DOHH2 (cell line): ENCODE results near the gene MYO10.
"Not testable (repeated sequence)": the region's sequence is repeated elsewhere in the genome, so short reads cannot be mapped to it uniquely, and the experiment has no call there.

ENCODE experiments used
- H3F3A ChIP-seq: fragments of 200-600 bp; sonication (generic), shearing (Covaris generic); 2 replicates; pipeline ENCODE4 v1.6.0; 2016; ENCODE audit warnings: antibody characterized with exemption, mild to moderate bottlenecking; ENCODE audit not compliant: control insufficient read depth, insufficient read depth
- H3K27ac ChIP-seq: fragments of 200-600 bp; sonication (generic); 2 replicates; pipeline ENCODE4 v1.5.1; 2014; ENCODE audit warnings: low read depth, mild to moderate bottlenecking, low read length, moderate library complexity
- H3K27me3 ChIP-seq: fragments of 200-600 bp; sonication (generic); 2 replicates; pipeline ENCODE4 v1.6.1; 2014; ENCODE audit warnings: mild to moderate bottlenecking, low read length, mixed read lengths; ENCODE audit not compliant: control insufficient read depth
- H3K36me3 ChIP-seq: fragments of 200-600 bp; sonication (generic); 2 replicates; pipeline ENCODE4 v1.6.1; 2014; ENCODE audit warnings: mild to moderate bottlenecking, low read length, moderate library complexity, mixed read lengths; ENCODE audit not compliant: control insufficient read depth
- H3K4me1 ChIP-seq: fragments of 200-600 bp; sonication (generic); 2 replicates; pipeline ENCODE4 v1.6.1; 2014; ENCODE audit warnings: mild to moderate bottlenecking, low read length, mixed read lengths; ENCODE audit not compliant: control insufficient read depth
- H3K4me2 ChIP-seq: fragments of 200-600 bp; sonication (generic); 2 replicates; pipeline ENCODE4 v1.6.0; 2014; ENCODE audit warnings: mild to moderate bottlenecking, low read length, moderate library complexity
- H3K4me3 ChIP-seq: fragments of 200-600 bp; sonication (generic); 2 replicates; pipeline ENCODE4 v1.5.1; 2014; ENCODE audit warnings: mild to moderate bottlenecking, low read length, mixed read lengths
- H3K79me2 ChIP-seq: fragments of 200-600 bp; sonication (generic); 2 replicates; pipeline ENCODE4 v1.6.1; 2014; ENCODE audit warnings: mild to moderate bottlenecking, low read length, mixed read lengths; ENCODE audit not compliant: control insufficient read depth
- H3K9me2 ChIP-seq: fragments of 200-600 bp; sonication (generic); replicated peaks from 2 replicates; pipeline ENCODE4 v1.6.1; 2014; ENCODE audit warnings: mild to moderate bottlenecking, low read length, mixed read lengths; ENCODE audit not compliant: control insufficient read depth
- H3K9me3 ChIP-seq: fragments of 200-600 bp; sonication (generic); 2 replicates; pipeline ENCODE4 v1.6.1; 2014; ENCODE audit warnings: antibody characterized with exemption, low read length, mixed read lengths; ENCODE audit not compliant: control insufficient read depth, insufficient read depth
- H4K20me1 ChIP-seq: fragments of 200-600 bp; sonication (generic); 2 replicates; pipeline ENCODE4 v1.6.0; 2014; ENCODE audit warnings: low read depth, mild to moderate bottlenecking, antibody characterized with exemption, low read length, moderate library complexity; ENCODE audit not compliant: control insufficient read depth, insufficient read depth
- CTCF ChIP-seq: fragments of 200-600 bp; sonication (generic); IDR thresholded peaks from one replicate; pipeline ENCODE4 v1.5.1; 2014; ENCODE audit warnings: antibody characterized with exemption, mild to moderate bottlenecking, low read depth, low read length; ENCODE audit not compliant: poor library complexity, severe bottlenecking
- EZH2phosphoT487 ChIP-seq: fragments of 200-600 bp; sonication (generic); IDR thresholded peaks from 2 replicates; pipeline ENCODE4 v1.6.1; 2017; ENCODE audit warnings: borderline replicate concordance, mild to moderate bottlenecking, antibody characterized with exemption, low read length, moderate library complexity, mixed read lengths

The MYO10 gene

GRCh38 chr5:16656561-16657191, 279.4 kb downstream of the MYO10 start:
- no peaks in the 10 kb centered on the region for H3K27me3 ChIP-seq
- H3F3A ChIP-seq, result no peaks in the 10 kb centered on the region
- no peaks in the 10 kb centered on the region for H3K9me2 ChIP-seq
- H3K27ac ChIP-seq, result no peak overlapping the region
- H3K9me3 ChIP-seq, result no peaks in the 10 kb centered on the region
- H3K4me3 ChIP-seq, result no peak overlapping the region
- no peak overlapping the region for H3K4me2 ChIP-seq
- H3K79me2 ChIP-seq, result no peaks in the 10 kb centered on the region
- no peaks in the 10 kb centered on the region for H4K20me1 ChIP-seq
- no peaks in the 10 kb centered on the region for H3K36me3 ChIP-seq
- H3K4me1 ChIP-seq, result no peaks in the 10 kb centered on the region
- TF ChIP-seq EZH2phosphoT487 (no peak), CTCF (no peak)

DNA sequence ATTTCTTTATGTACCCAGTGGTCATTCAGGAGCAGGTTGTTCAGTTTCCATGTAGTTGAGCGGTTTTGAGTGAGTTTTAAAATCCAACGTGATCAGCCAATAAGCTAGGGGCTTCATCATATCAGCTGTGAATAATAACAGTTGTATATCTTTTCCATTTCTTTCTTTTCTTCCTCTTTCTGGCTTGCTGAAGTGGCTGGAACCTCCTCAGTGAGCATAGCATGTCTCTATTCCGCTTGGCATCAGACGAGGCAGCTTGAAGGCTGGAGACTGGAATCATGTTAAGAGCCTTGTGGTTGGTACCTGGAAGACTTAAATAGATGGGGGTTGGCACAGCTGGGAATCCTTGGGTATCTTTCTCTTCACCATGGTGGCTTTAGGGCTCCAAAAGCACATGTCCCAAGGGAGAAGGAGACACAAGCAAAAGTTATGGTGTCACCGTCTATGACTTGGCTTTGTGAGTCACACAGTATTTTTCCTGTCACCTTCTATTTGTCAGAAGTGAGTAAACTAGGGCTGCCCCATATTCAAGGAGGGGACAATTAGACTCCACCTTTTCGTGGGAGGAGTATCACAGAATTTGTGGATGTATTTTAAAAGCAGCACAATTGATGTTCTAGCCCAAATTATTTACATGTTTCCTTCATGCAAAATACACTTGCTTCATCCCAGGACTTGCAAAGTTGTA, 281.3 kb downstream of the MYO10 start:
- no peaks in the 10 kb centered on the region for H3K79me2 ChIP-seq
- H3K36me3 ChIP-seq, result no peaks in the 10 kb centered on the region
- no peaks in the 10 kb centered on the region for H3K4me1 ChIP-seq
- no peak overlapping the region for H3K4me3 ChIP-seq
- H3K9me3 ChIP-seq, result no peaks in the 10 kb centered on the region
- no peaks in the 10 kb centered on the region for H4K20me1 ChIP-seq
- no peak overlapping the region for H3K4me2 ChIP-seq
- no peaks in the 10 kb centered on the region for H3K27me3 ChIP-seq
- H3K27ac ChIP-seq, result no peak overlapping the region
- TF ChIP-seq EZH2phosphoT487 (no peak), CTCF (no peak)
- H3F3A ChIP-seq, result no peaks in the 10 kb centered on the region
- H3K9me2 ChIP-seq, result no peaks in the 10 kb centered on the region

DNA sequence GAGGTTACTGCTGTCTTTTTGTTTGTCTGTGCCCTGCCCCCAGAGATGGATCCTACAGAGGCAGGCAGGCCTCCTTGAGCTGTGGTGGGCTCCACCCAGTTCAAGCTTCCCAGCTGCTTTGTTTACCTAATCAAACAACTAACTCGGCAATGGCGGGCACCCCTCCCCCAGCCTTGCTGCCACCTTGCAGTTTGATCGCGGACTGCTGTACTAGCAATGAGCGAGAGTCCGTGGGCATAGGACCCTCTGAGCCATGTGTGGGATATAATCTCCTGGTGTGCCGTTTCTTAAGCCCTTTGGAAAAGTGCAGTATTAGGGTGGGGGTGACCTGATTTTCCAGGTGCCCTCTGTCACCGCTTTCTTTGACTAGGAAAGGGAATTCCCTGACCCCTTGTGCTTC, 287.3 kb downstream of the MYO10 start:
- H3K9me3 ChIP-seq, H4K20me1 ChIP-seq: not testable (repeated sequence)

GRCh38 chr5:16644301-16644889, 291.7 kb downstream of the MYO10 start:
- TF ChIP-seq CTCF, result no peak
- no peak for TF ChIP-seq EZH2phosphoT487
- Histone ChIP-seq H3K9me3 (no peaks in the 10 kb centered on the region), H3K4me2 (no peak overlapping the region), H3K79me2 (no peaks in the 10 kb centered on the region), H3K9me2 (no peaks in the 10 kb centered on the region), H3K4me3 (no peak overlapping the region), H3F3A (no peaks in the 10 kb centered on the region), H3K27ac (no peak overlapping the region), H3K27me3 (no peaks in the 10 kb centered on the region), H3K4me1 (no peaks in the 10 kb centered on the region), H4K20me1 (no peaks in the 10 kb centered on the region), H3K36me3 (no peaks in the 10 kb centered on the region)

More for the DNA sequence above, 287.3 kb downstream of the MYO10 start:
- not testable (repeated sequence) for H3K9me2 ChIP-seq, H3K79me2 ChIP-seq, H3K4me3 ChIP-seq, H3F3A ChIP-seq, H3K27ac ChIP-seq, H3K4me1 ChIP-seq, H3K27me3 ChIP-seq, H3K36me3 ChIP-seq, H3K4me2 ChIP-seq
